ENCODE measurements around the gene PPP4R3C.
"Not testable (repeated sequence)": the region's sequence is repeated elsewhere in the genome, so short reads cannot be mapped to it uniquely, and the experiment has no call there.

DNA sequence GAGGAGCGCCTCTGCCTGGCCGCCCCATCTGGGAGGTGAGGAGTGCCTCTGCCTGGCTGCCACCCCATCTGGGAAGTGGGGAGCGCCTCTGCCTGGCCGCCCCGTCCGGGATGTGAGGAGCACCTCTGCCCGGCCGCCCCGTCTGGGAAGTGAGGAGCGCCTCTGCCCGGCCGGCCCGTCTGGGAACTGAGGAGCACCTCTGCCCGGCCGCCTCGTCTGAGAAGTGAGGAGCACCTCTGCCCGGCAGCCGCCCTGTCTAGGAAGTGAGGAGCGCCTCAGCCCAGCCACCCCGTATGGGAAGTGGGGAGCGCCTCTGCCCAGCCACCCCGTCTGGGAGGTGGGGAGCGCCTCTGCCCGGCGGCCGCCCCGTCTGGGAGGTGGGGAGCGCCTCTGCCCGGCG, 4.6 kb downstream of the PPP4R3C start:
- not testable (repeated sequence) for TF ChIP-seq POLR2A (IDR thresholded peaks at IDR 0.05)
- TF ChIP-seq, protein P1, sequence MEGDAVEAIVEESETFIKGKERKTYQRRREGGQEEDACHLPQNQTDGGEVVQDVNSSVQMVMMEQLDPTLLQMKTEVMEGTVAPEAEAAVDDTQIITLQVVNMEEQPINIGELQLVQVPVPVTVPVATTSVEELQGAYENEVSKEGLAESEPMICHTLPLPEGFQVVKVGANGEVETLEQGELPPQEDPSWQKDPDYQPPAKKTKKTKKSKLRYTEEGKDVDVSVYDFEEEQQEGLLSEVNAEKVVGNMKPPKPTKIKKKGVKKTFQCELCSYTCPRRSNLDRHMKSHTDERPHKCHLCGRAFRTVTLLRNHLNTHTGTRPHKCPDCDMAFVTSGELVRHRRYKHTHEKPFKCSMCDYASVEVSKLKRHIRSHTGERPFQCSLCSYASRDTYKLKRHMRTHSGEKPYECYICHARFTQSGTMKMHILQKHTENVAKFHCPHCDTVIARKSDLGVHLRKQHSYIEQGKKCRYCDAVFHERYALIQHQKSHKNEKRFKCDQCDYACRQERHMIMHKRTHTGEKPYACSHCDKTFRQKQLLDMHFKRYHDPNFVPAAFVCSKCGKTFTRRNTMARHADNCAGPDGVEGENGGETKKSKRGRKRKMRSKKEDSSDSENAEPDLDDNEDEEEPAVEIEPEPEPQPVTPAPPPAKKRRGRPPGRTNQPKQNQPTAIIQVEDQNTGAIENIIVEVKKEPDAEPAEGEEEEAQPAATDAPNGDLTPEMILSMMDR (IDR thresholded peaks at IDR 0.05): not testable (repeated sequence)

Measured in esophagus squamous epithelium (tissue), 4 donors.